Cardiac muscle cell (in vitro differentiated cells and primary cell): Measurements from ENCODE around the gene SLC46A1. TPM values are rescaled to one million over a fixed set of nuclear protein-coding genes. Genes with fewer than 3 reads are reported as not detected.

Experiments used
- DNase-seq, 2 donors: peaks; one replicate each; pipeline versions ENCODE4 v3.0.0 to v3.0.0-alpha.2; 2010 to 2017; ENCODE audit warnings: low read depth in 1 of 2, low spot score in 1 of 2
- H3K27ac ChIP-seq: fragments of 200-600 bp; sonication (generic); 2 replicates; pipeline ENCODE4 v1.5.1; 2016
- H3K27me3 ChIP-seq: fragments of 200-600 bp; sonication (generic); 2 replicates; pipeline ENCODE4 v1.6.0; 2016; ENCODE audit warnings: control low read depth
- H3K36me3 ChIP-seq: fragments of 200-600 bp; sonication (generic); 2 replicates; pipeline ENCODE4 v1.5.1; 2016; ENCODE audit warnings: control low read depth
- H3K4me1 ChIP-seq: fragments of 200-600 bp; sonication (generic); 2 replicates; pipeline ENCODE4 v1.8.1; 2017; ENCODE audit warnings: low read depth, mild to moderate bottlenecking, mixed run types
- H3K4me3 ChIP-seq: fragments of 200-600 bp; sonication (generic); 2 replicates; pipeline ENCODE4 v1.5.1; 2016; ENCODE audit warnings: mild to moderate bottlenecking
- H3K9me3 ChIP-seq: fragments of 200-600 bp; sonication (generic); 2 replicates; pipeline ENCODE4 v1.5.1; 2017; ENCODE audit warnings: low read depth, mild to moderate bottlenecking, control low read depth
- CTCF ChIP-seq: IDR thresholded peaks from 2 replicates; pipeline ENCODE4 v1.5.1; 2012; ENCODE audit warnings: low read depth, mild to moderate bottlenecking, low read length
- polyA plus RNA-seq: library from polyadenylated mRNA; unstranded; fragments of >200 nt; fragmentation: Nextera tagmentation; extraction: Ambion mirVana; gene quantifications from 2 replicates; pipeline ENCODE4 v1.2.1, GENCODE V29; 2016
- total RNA-seq: library from RNA; depleted of rRNA; stranded (reverse); fragments of >200 nt; gene quantifications from 2 replicates; pipeline ENCODE4 v1.2.3, GENCODE V29; 2016

The SLC46A1 gene
- total and polyA plus RNA-seq, 2 experiments from 2014 or later, result 8.4 to 11.6 TPM

DNA sequence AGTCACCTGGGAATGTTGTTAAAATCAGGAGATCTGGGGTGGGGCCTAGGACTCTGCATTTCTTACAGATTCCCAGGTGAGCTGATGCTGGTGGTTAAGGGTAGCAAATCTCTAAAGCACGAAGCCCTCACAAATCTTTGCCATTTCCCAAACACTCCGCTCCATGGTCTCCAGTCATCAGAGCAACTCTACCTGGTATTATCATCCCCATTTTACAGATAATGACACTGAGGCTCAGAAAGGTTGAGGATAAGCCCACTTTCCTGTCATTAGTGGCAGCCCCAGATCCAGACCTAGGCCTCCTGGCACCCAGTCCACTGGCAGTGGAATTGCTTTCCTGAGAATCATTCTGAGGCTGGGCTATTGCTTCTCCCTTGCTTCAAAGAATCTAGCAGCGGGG lies 8.7 kb downstream of the SLC46A1 start:
- H3K4me1 ChIP-seq, result no peaks in the 10 kb centered on the region
- no peaks in the 10 kb centered on the region for H3K36me3 ChIP-seq

DNA sequence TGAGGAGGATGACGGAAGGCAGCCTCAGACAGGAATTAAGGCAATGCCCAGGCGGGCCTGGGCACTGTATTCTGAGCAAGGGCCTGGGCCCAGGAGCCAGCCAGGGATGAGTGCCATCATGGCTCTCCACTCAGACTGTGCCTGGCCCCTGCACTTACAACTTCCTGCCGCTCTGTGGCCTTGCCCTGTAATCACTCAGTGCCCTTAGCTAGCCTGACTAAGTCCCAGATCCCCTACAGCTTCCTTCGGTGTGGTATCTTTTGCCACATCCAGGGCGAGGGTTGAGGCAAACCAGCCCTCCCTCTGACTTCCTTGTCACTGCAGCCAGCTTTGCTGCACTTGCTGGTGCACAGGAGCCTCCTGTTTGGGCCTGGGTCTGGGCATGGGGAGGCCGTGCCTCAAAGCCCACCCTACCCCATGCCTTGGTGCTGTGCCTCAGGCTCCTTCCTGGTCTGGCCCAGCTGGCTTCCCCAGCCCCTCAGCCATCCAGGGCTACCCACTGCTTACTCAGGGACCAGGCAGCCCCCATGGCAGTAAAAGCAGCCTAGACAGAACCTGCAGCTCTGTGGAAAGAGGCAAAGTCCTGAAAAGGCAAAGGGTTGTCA lies 9.3 kb downstream of the SLC46A1 start:
- H3K9me3 ChIP-seq, result no peaks in the 10 kb centered on the region
- no peak for DNase-seq
- no peaks in the 10 kb centered on the region for H3K36me3 ChIP-seq
- no peaks in the 10 kb centered on the region for H3K4me1 ChIP-seq
- H3K27ac ChIP-seq, result no peak overlapping the region
- TF ChIP-seq CTCF, result no peak
- no peaks in the 10 kb centered on the region for H3K27me3 ChIP-seq
- H3K4me3 ChIP-seq, result no peak overlapping the region

More for the DNA sequence above, 8.7 kb downstream of the SLC46A1 start:
- H3K27me3 ChIP-seq, result no peaks in the 10 kb centered on the region
- no peak for DNase-seq
- no peak overlapping the region for H3K4me3 ChIP-seq
- no peaks in the 10 kb centered on the region for H3K9me3 ChIP-seq
- no peak overlapping the region for H3K27ac ChIP-seq
- no peak for TF ChIP-seq CTCF

DNA sequence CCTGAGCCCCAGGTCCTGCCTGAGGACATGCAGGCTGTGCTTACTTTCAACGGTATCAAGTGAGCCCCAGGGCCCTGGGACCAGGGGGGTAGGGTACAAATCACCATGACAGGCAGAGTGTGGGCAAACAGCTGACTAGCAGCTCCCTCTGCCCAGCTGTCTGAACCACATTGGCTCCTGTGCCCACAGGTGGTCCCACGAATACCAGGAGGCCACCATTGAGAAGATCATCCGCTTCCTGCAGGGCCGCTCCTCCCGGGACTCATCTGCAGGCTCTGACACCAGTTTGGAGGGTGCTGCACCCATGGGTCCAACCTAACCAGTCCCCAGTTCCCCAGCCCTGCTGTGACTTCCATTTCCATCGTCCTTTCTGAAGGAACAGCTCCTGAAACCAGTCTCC lies 10.0 kb downstream of the SLC46A1 start:
- no peak for TF ChIP-seq CTCF
- H3K36me3 ChIP-seq, result no peaks in the 10 kb centered on the region
- DNase-seq, result no peak

GRCh38 chr17:28395426-28395825 lies 10.6 kb downstream of the SLC46A1 start:
- Histone ChIP-seq H3K27me3 (no peaks in the 10 kb centered on the region), H3K27ac (no peak overlapping the region), H3K4me1 (no peaks in the 10 kb centered on the region), H3K4me3 (no peak overlapping the region), H3K9me3 (no peaks in the 10 kb centered on the region), H3K36me3 (no peaks in the 10 kb centered on the region)
- DNase-seq, result no peak
- no peak for TF ChIP-seq CTCF

More for the DNA sequence above, 10.0 kb downstream of the SLC46A1 start:
- Histone ChIP-seq H3K27me3 (no peaks in the 10 kb centered on the region), H3K9me3 (no peaks in the 10 kb centered on the region), H3K27ac (no peak overlapping the region), H3K4me1 (no peaks in the 10 kb centered on the region), H3K4me3 (no peak overlapping the region)

GRCh38 chr17:28394337-28395116 lies 11.5 kb downstream of the SLC46A1 start:
- Histone ChIP-seq H3K27me3 (no peaks in the 10 kb centered on the region), H3K27ac (no peak overlapping the region), H3K4me3 (no peak overlapping the region), H3K4me1 (no peaks in the 10 kb centered on the region), H3K36me3 (no peaks in the 10 kb centered on the region), H3K9me3 (no peaks in the 10 kb centered on the region)
- TF ChIP-seq CTCF, result no peak
- peak in 1 of 2 donors; percentile 58 for DNase-seq
